Transverse colon (tissue), 4 donors: ENCODE results near the gene HDAC3. TPM values are rescaled to one million over a fixed set of nuclear protein-coding genes. Genes with fewer than 3 reads are reported as not detected.

Experiments used
- DNase-seq: peaks from one replicate; pipeline ENCODE4 v3.0.0-alpha.2; 2019
- H3K27ac ChIP-seq, 4 donors: fragments of 200-600 bp; sonication (generic); 2 replicates each; pipeline ENCODE4 v1.5.1; 2016 to 2018; ENCODE audit warnings: inconsistent platforms in 4 of 4
- H3K27me3 ChIP-seq: fragments of 200-600 bp; sonication (generic); 2 replicates; pipeline ENCODE4 v1.5.1; 2017; ENCODE audit warnings: inconsistent platforms
- H3K36me3 ChIP-seq, 4 donors: fragments of 200-600 bp; sonication (generic); 2 replicates each; pipeline ENCODE4 v1.5.1; 2017 to 2019; ENCODE audit warnings: inconsistent platforms in 4 of 4
- H3K4me1 ChIP-seq, 4 donors: fragments of 200-600 bp; sonication (generic); 2 replicates each; pipeline ENCODE4 v1.5.1; 2017 to 2020; ENCODE audit warnings: inconsistent platforms in 4 of 4
- H3K4me3 ChIP-seq, 4 donors: fragments of 200-600 bp; sonication (generic); 1 replicate in 1 of 4; 2 replicates in 3 of 4; pipeline versions ENCODE4 v1.5.1 to v1.6.1; 2017 to 2019; ENCODE audit warnings: inconsistent platforms in 4 of 4
- H3K9me3 ChIP-seq, 2 donors: fragments of 200-600 bp; sonication (generic); 2 replicates each; pipeline ENCODE4 v1.5.1; 2017 to 2019; ENCODE audit warnings: inconsistent platforms in 2 of 2
- CTCF ChIP-seq, 5 experiments: fragments of 200-600 bp in 3 of 5; fragments of 450-650 bp in 2 of 5; sonication (generic) in 3 of 5; IDR thresholded peaks; 1 replicate in 2 of 5; 2 replicates in 3 of 5; pipeline ENCODE4 v1.5.1; 2016 to 2017; ENCODE audit warnings: antibody characterized with exemption in 5 of 5, inconsistent platforms in 3 of 5, mild to moderate bottlenecking in 2 of 5, moderate library complexity in 1 of 5
- EP300 ChIP-seq: sonication (generic); formaldehyde crosslinking; IDR thresholded peaks from one replicate; pipeline ENCODE4 v1.6.1; 2017; ENCODE audit warnings: antibody characterized with exemption, low read depth
- POLR2A ChIP-seq: fragments of 450-650 bp; IDR thresholded peaks from one replicate; pipeline ENCODE4 v1.6.1; 2016; ENCODE audit warnings: antibody characterized with exemption, mild to moderate bottlenecking, moderate library complexity
- POLR2AphosphoS5 ChIP-seq, 3 donors: sonication (generic); formaldehyde crosslinking; IDR thresholded peaks; one replicate each; pipeline ENCODE4 v1.6.1; 2016; ENCODE audit warnings: antibody characterized with exemption in 3 of 3
- WGBS, 2 donors: methylation state at CpG; one replicate each; pipeline ENCODE4 v1.1.5; 2018; ENCODE audit warnings: low coverage in 1 of 2; 5-methylcytosine and 5-hydroxymethylcytosine counted together
- in situ Hi-C, 4 donors: fragments of 200-750 bp; cut with MboI; loops; one replicate each; pipeline versions ENCODE4 v1.15.0 to v1.15.1; 2017; ENCODE audit warnings: low sequenced_read_pairs in 3 of 4, low pct_ligation_motif_present in 1 of 4, low pct_unique_long_range_greater_than_20kb in 1 of 4
- intact Hi-C: fragments of 100-400 bp; cut with DNase I; formaldehyde crosslinking; loops from one replicate; pipeline ENCODE4 v1.15.1; 2023; ENCODE audit warnings: low total_unique reads
- total RNA-seq, 4 donors: library from RNA; depleted of rRNA; stranded (reverse); fragments of >200 nt; gene quantifications; one replicate each; pipeline ENCODE4 v1.1.0, GENCODE V29; 2016

Gene HDAC3
- total RNA-seq, 4 donors from 2014 or later, result 12.7 to 45.1 (median 40.2) TPM

- 0 to 7% methylated on average over 7 to 40 of the region's 40 CpGs for WGBS, 2 donors
- peak overlapping the region; percentile 79 to 87 (median 82) for H3K27ac ChIP-seq
- peak in 4 of 5 experiments; percentile 25 to 51 (median 44) for TF ChIP-seq CTCF (IDR thresholded peaks at IDR 0.05)
- no peak for TF ChIP-seq POLR2A
- in situ Hi-C loops, result no loop called here
- intact Hi-C loops, result no loop called here
- peaks cover 15 to 31% (median 26%) of the 10 kb centered on the region in 4 donors for H3K4me1 ChIP-seq
- no peaks in the 10 kb centered on the region for H3K27me3 ChIP-seq
- peak; percentile 66 for DNase-seq
- no peaks in the 10 kb centered on the region for H3K36me3 ChIP-seq
- no peaks in the 10 kb centered on the region for H3K9me3 ChIP-seq
- peak overlapping the region; percentile 40 to 72 (median 63) for H3K4me3 ChIP-seq
Measured at GRCh38 chr5:141637767-141638419, 1.2 kb upstream of the HDAC3 start.

- Histone ChIP-seq H3K27me3 (no peaks in the 10 kb centered on the region), H3K4me3 (peak overlapping the region; percentile 40 to 72 (median 63)), H3K27ac (peak overlapping the region; percentile 79 to 87 (median 82)), H3K36me3 (no peaks in the 10 kb centered on the region), H3K4me1 (peaks cover 15 to 31% (median 26%) of the 10 kb centered on the region in 4 donors), H3K9me3 (no peaks in the 10 kb centered on the region)
- no peak for TF ChIP-seq POLR2AphosphoS5 (IDR thresholded peaks at IDR 0.05)
- TF ChIP-seq POLR2A, result no peak
- TF ChIP-seq CTCF (IDR thresholded peaks at IDR 0.05), result no peak
- TF ChIP-seq EP300, result no peak
- in situ Hi-C loops, result no loop called here
- peak; percentile 42 for DNase-seq
- intact Hi-C loops, result no loop called here
- 1% methylated on average over 45 of the region's 63 CpGs; no CpG with 5 or more reads in 1 of the 2 donors for WGBS, 2 donors
Measured at GRCh38 chr5:141637123-141637766, 596 bp upstream of the HDAC3 start.

GRCh38 chr5:141636106-141636412, 590 bp downstream of the HDAC3 start:
- no peak for DNase-seq
- H3K36me3 ChIP-seq, result no peaks in the 10 kb centered on the region
- H3K27ac ChIP-seq, result peak overlapping the region; percentile 79 to 87 (median 82)
- no peaks in the 10 kb centered on the region for H3K27me3 ChIP-seq
- no peaks in the 10 kb centered on the region for H3K9me3 ChIP-seq
- intact Hi-C loops (no loop called here), in situ Hi-C loops (no loop called here)
- no peak for TF ChIP-seq POLR2AphosphoS5 (IDR thresholded peaks at IDR 0.05)
- no peak for TF ChIP-seq POLR2A
- no peak for TF ChIP-seq CTCF (IDR thresholded peaks at IDR 0.05)
- no peak for TF ChIP-seq EP300
- H3K4me3 ChIP-seq, result peak overlapping the region; percentile 59 to 72 (median 66)
- 5% methylated on average over 4 of the region's 4 CpGs; no CpG with 5 or more reads in 1 of the 2 donors for WGBS, 2 donors
- peaks cover 15 to 31% (median 26%) of the 10 kb centered on the region in 4 donors for H3K4me1 ChIP-seq

GRCh38 chr5:141635646-141636045, 1.0 kb downstream of the HDAC3 start:
- no peaks in the 10 kb centered on the region for H3K9me3 ChIP-seq
- in situ Hi-C loops (no loop called here), intact Hi-C loops (no loop called here)
- 45 to 50% methylated on average over 6 to 7 of the region's 7 CpGs for WGBS, 2 donors
- TF ChIP-seq POLR2A (no peak), POLR2AphosphoS5 (IDR thresholded peaks at IDR 0.05) (no peak), EP300 (no peak), CTCF (IDR thresholded peaks at IDR 0.05) (no peak)
- H3K4me1 ChIP-seq, result peaks cover 15 to 31% (median 26%) of the 10 kb centered on the region in 4 donors
- DNase-seq, result no peak
- H3K27me3 ChIP-seq, result no peaks in the 10 kb centered on the region
- H3K4me3 ChIP-seq, result peak overlapping the region in 3 of 4 donors; percentile 59 to 72 (median 67)
- no peaks in the 10 kb centered on the region for H3K36me3 ChIP-seq
- no peak overlapping the region for H3K27ac ChIP-seq
